GM19452 (cell line): Measurements from ENCODE around the gene FLT3.
"Not testable (repeated sequence)": the region's sequence is repeated elsewhere in the genome, so short reads cannot be mapped to it uniquely, and the experiment has no call there.

Source experiments
- ATAC-seq: cut with Tn5 transposase; IDR thresholded peaks from one replicate; pipeline ENCODE4 v1.9.1; 2021; ENCODE audit not compliant: unreplicated experiment

FLT3 gene

DNA sequence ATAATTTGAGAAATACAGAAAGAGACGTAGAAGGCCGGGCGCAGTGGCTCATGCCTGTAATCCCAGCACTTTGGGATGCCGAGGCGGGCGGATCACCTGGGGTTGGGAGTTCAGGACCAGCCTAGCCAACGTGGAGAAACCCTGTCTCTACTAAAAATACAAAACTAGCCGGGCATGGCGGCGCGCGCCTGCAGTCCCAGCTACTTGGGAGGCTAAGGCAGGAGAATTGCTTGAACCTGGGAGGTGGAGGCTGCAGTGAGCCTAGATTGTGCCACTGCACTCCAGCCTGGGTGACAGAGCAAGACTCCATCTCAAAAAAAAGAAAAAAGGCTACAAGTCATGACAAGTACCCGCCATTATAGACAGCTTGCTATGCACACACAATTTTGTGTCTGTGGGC is 95.4 kb downstream of the FLT3 start:
- not testable (repeated sequence) for ATAC-seq

DNA sequence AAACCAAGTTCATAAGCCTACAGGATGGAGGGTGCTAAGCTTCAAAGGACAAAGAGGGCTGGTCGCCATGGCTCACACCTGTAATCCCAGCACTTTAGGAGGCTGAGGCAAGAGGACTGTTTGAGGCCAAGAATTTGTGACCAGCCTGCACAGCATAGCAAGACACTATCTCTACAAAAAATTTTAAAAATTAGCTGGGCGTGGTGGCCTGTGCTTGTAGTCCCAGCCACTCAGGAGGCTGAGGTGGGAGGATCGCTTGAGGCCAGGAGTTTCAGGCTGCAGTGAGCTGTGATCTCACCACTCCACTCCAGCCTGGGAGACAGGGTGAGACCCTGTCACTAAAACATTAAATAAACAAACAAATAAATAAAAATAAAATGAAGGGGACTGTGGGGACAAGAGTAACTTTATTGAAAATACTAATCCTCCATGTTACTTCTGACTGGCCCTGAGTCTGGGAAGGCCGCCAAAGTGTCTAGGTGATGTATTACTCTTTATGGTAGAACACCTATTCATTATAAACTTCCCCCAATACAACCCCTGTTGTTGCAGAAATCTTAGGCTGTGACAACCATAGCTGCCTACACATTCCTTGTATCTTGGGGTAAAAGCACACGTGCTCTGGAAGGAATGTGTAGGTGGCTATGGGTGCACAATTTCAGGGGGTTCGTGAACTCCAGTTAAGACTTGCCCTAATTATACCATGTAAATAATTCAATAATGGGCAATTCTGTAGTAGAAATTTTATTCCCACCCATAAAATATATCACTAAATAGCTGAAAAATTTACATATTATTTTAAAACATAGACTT is 97.3 kb downstream of the FLT3 start:
- ATAC-seq: no peak

DNA sequence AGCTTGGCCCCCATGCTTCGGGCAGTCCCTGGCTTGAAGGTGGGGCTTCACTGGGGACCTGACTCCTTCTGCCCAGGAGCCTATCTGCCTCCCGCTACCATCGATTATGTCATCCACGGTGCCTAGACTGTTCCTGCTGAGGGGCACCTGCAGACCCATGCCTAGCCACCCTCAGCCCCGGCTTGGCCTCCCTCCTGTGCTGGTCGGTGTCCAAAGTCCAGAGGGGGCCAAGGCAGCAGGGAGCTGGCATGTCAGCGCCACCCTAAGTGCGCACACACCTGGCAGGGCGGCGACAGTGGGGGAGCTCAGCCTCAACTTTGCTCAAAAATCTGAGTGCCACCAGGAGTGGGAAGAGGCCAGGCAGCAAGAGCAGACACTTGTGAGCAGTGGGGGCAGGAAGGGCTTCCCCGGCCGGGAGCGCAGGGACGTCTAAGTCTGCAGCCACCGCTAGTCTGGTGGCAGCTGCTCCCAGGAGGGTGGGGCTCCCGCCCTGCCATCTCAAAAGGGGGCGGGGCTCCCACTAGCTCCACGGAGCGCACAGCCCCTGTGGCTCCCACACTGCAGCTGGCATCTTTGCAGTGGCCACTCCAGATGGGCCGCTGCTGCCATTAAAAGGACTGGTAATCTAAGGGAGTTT is 98.4 kb downstream of the FLT3 start:
- ATAC-seq: no peak

DNA sequence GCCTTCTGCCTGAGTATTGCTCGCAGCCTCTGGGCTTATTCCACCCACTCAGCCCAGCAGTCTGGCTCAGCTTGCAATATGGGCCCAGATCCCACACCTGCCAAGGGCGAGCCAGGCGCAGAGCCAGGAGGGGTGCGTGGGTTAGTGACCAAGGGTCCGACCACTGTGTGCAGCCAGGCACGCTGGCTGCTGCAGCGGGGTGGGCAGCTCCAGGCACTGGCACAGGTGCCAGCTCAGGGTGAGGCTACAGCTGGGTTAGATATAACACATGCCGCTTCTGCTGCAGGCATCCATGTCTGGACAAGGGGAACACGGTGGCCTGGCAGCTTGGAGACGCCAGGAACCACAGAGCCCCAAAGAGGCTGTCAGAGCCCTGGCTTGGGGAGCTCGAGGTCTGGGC is 99.3 kb downstream of the FLT3 start:
- ATAC-seq: no peak

DNA sequence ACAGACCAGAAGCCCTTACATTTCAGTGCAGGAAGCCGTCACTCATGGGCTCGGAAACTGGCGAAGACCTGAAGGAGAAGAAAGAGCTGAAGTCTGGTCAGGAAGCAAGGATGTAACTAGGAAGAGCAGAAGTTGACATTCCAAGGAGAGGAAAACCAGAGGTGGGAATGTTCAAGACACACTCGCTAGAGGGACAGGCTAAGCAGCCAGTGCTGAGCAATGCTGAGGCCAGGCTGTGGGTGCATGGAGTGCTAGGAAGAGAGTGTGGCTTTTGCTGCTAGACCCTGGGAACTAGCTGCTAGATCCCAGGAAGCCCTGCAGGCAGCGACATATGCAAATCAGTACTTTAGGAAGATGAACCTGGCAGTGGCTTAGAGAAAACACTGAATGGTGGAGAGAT is 99.8 kb downstream of the FLT3 start:
- no peak for ATAC-seq

DNA sequence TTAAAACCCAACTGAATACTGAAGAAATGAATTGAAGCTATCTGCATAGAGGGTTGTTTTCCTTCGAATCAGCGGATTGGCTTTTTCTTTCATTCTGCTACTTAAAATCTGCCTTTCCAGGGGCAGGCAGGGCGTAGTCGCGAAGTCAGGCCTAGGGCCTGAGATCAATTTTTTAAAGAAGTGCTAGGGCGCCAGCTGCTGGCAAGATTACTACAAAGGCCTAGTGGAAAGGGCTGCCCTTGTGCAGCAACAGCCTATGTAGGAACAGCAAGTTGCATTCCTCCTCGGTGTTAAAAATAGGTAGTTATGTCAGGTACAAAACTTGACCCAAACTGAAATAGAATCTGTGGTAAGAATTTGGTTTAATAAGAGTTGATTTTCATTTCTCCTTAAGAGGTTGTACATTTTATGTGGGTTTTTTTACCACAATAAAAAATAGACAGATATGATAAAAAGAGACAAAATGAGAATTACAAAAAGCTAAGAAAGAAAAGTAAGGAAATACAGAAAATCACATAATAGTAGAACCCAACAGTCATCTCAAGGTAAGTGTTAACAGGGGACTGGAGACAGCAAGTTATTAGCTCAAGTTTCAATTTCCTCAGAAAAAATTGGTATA is 102.4 kb downstream of the FLT3 start:
- no peak for ATAC-seq

DNA sequence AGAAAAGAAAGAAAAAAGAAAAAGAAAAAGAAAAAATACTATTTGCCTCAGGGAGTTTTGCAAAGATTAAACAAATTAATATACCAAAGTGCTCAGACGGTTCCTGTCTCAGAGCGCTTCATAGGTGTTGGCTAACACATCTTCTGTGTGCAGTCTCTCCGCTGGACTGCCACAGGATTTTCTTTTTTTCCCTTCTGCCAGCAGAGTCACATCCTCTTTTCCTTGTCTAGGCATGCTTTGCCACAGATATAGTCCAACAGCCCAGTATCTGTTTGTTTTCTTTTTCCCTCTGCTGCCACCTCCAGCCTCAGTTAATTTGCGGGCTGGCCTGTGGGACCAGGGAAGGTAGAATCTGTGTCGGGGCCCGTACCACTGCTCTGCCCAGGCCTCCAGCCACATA is 108.5 kb downstream of the FLT3 start:
- ATAC-seq: no peak

DNA sequence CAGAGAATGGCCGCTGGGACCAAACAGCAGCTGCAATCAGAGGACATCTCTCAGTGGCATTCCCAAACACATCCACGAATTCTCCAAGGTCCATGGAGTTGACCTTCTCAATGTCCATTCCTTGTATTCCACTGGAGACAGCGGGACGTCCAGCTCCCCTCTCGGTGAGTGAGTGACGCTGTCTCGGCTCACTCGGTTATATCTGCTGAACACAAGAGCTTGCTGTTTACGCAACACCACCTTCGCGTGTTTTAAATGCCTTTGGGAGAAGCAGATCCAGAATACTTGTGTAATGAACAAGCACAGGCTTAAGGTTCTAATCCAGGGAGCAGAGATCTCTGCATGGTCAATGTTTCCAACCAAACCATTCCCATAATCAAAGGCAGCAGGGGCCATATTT is 111.9 kb downstream of the FLT3 start, which contains the start of gene URAD:
Gene URAD (minus strand): TSS at position 174 of the 400 bp plus-strand sequence. CDS start 56 bp downstream, at position 118.
- ATAC-seq: no peak

DNA sequence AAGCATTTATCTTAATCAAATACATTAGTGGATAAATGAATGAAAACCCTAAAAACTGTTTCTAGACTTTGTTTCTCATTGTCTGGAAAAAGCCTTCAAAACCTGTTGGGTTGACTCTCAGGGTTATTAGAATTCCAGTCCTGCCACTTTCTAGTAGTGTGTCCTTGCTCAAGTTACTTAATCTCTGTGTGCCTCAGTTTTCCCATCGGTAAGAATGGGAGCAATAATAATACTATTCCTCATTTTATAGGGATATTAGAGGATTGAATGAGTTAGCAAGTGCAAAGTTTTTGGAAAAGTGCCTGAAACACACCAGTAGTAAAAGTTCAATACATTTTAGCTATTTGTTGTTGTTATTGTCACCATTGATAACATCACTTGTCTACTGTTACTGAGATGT is 114.8 kb downstream of the FLT3 start:
- no peak for ATAC-seq

DNA sequence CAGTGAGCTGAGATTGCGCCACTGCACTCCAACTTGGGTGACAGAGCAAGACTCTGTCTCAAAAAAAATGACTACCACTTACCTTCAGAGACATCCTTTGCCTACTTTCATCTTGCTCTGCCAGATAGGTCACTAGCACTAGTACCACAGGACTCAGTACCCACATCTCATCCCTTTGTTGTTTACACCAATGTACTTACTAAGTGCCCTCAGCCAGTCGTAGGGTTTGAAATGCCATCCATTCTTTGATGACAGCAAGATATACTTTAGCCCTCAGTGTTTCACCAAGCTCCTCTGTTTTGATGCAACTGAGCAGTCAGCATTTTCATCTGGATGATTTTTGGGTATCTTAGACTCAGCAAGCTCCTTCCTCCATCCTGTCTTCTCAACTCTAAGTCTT is 118.0 kb downstream of the FLT3 start:
- no peak for ATAC-seq

DNA sequence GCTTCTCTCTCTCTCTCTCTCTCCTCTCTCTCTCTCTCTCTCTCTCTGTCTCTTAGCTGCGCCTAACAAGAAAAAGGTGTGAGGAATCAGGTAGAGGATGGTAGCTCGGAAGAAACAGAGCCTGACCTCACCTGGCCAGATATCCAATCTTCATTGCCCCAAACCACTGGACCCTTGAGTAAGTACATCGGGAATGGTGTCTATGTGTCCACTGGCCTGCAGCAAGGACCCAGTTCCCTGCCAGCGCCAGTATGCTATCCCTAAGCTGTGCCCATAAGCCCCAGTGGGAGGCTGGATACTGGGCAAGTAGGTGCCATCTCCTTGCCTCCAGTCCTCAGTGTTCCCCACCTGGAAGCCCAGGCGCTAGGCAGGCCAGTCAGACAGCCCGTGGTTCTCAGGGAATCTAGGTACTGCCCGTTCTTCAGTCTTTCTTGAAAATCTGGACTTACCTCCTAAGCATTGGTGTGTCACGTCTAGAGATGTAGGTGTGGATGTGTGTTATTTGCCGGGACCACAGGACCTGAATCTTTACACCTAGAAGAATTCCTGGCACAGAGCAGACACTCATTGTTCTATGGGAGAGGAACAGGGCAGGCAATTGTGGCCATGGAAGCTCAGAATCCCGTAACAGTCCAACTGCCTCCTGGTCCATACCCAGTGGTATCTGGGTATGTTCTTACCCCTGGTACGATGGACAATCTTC is 119.2 kb downstream of the FLT3 start:
- no peak for ATAC-seq

DNA sequence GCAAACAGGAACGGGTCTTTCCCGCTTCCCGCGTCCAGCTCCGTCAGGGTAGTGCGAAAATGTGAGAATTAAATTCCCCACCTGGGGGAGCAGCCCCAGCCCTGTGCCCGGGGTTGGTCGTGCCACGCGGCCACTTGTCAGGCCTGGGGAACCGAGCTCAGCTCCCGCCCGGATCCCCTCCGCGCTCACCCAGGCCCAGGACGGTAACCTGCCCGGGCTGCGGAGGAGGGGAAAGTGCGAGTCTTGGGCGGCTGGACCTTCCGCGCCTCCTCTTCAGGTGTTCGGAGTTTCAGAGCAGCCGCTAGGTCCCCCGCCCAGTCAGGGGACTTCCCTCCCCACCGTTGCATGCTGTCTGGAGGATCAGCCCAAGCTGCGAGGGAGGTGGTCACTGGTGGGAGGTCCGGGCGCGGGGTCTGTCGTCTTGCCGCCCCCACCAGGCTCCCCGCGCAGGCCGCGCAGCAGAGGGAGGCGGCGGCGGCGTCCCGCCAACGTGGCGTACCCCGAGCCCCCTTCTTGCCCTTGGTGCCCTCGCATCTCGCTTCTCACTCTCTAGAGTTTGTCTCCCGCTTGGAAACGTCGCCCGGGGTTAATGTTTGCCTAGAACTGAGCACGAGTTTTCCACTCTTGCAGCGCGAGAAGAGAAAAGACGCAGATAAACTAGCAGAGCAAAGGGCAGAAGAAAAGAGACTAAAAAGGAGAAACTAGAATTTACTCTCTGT is 119.9 kb downstream of the FLT3 start:
- ATAC-seq: no peak

DNA sequence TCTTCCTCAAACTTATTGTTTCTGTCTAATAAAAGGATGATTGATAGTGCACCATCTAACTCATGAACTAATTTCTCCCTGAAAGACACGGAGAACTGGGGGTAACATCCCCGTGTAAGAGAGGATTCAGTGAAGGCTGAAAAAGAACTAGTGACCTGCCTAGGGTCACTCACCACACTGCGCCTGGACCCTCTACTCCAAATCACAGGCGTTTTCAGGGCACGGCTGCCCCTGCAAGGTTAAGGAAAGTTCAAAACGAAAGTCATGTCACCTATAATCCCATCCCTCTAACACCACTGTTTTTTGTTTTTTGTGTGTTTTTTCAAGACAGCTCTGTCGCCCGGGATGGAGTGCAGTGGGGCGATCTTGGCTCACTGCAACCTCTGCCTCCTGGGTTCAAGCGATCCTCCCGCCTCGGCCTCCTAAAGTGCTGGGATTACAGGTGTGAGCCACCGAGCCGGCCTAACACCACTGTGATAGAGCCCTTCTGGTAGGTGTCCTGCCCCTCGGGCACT is 120.6 kb downstream of the FLT3 start:
- no peak for ATAC-seq

DNA sequence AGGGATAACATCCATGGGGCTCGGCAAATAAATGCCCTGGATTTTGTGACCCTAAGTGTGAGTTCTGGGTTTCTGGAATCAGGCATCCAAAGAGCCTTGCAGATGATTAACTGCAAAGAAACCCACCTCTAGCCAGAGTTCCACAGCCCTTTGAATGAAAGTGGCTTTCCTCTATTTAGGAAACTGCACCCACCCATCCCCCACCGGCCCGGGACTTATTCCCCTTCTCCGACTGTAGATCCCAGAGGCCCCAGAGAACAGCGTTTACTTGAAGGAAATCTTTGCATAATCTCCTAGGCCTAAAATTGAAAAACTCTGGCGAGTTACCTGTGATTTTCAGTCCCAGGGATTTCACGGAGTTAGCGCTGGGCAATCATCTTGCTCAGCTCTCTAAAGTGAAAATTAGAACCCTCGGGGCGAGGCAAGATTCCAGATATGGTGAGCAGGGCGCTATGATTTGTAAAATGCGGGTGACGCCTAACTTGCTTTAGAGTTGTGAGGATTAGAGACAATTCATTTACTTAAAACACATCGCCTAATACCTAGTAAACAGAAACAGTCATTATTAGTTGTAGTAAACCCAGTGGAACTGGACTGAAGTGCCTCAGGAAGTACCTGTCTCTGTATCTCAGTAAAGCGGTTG is 121.3 kb downstream of the FLT3 start:
- ATAC-seq: no peak

DNA sequence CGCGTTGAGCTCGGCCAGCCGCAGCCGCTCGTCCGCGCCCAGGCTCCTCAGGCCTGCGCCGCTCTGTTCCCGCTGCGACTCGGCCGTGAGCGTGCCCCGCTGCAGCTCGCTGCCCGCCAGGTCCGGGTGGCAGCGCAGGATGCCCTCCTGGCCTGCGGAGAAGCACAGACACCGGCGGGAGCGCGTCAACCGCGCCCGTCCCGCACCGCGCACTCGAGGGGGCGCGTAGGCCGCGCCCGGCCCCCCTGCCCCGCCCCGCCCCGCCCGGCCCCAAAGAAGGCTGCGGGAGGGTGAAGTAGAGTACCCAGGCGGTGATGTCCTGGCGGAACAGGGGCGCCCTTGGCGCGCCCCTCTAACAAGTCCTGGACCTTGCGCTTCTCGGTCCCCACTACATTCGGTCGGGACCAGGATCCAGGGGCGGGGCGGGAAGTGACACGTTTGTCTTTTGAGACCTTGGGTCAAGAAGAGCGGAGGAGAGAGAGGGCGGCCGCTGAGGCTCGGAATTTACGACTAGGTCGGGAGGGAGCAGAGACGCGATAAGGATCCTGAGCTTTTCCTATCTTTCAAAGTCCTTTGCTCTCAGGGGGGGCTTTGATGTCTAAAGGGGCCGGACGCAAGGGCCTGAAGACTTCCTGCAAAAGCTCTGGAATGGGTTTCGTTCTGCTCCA is 121.9 kb downstream of the FLT3 start:
- ATAC-seq: no peak

DNA sequence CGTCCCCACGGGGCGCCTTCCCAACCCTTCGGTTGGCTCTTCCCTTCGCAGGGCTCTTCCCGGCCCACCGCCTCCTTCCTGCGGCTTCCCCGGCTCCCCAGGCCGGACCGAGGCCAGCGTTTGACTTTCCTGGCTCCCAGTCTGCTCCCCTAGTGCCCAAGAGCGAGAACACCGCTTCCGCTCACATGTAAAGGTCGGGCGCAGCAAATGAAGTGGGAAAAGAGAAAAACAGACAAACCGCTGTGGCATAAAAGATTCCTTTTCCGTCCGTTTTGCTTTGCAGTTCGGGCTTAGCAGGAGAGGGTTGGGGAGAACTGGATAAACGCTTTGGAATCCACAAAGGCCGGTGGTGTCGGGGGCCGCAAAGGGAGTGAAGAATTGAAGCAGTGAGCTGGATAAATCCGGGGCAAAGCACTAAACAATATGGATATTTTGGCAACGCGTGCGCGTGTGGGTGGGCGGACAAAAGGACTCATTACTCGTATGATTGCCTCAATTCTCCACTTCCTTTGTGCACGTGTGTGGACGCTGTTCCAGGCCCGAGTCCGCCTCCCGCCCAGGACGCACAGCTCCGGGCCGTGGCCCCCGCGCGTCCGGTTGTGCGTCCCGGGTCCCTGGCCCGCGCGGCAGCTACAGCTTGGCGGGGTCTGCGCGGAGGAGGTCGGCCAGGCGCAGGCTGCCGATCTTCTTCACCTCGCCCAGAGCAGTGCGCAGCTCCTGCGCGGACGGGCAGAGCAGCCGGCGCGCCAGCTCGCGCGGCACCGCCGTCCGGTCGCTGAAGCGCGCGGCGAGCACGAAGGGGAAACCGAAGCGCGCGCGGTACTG is 122.7 kb downstream of the FLT3 start:
- no peak for ATAC-seq

DNA sequence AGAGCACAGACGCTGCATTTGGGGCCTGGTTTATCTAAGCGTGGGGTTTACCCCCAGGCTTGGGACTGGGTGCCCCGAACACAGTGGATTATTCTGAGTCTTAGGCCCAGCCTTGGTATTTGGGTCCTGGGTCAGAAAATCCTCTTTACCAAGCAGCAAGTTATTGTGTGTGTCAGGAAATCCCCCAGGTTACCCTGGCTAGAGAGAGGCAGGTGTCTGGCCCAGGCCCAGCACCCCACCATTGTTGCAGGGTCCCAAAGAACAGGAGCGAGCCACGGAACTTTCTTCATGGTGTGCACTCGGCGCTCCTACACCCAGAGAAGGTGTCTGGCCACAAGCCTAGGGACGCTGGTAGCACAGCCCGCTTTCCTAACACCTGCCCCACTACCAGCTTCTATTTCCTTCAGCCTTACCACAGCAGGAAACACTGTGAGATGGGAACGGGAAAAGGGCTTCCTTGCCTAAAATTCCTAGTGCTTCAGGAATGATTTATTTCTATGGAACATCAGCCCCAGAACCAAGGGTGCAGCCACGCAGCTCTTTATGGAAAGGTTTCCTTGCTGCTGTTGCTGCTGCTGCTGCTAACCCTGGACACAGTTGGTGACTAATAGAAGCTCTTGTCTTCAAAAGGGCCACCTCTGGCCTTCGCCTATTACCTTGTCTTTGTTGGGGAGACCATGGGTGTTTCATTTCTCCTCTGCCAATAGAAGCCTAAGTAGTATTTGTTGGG is 123.8 kb downstream of the FLT3 start:
- ATAC-seq: no peak
